NCI-H345 treated with DMSO at 0.1 percent for 48 hours (cell line): ENCODE measurements around the gene C11orf97.
"Not testable (repeated sequence)": the region's sequence is repeated elsewhere in the genome, so short reads cannot be mapped to it uniquely, and the experiment has no call there.

Source experiments
- DNase-seq: peaks from one replicate; lab custom pipeline; 2025; ENCODE audit not compliant: unreplicated experiment; lab: John Stamatoyannopoulos, UW

C11orf97 gene

GRCh38 chr11:94511932-94512781, at the start of gene C11orf97:
C11orf97 (plus strand) TSS chr11:94512461; CDS start chr11:94512529, 68 bp downstream.
- peak; percentile 37 for DNase-seq

- no peak for DNase-seq
These were observed 42.8 kb upstream of the C11orf97 start for GRCh38 chr11:94469416-94469815.

GRCh38 chr11:94472916-94473799, 39.1 kb upstream of the C11orf97 start:
- no peak for DNase-seq

GRCh38 chr11:94477624-94478023, 34.6 kb upstream of the C11orf97 start:
- DNase-seq = no peak

GRCh38 chr11:94481342-94481741, 30.9 kb upstream of the C11orf97 start:
- no peak for DNase-seq

- no peak for DNase-seq
These were observed 26.2 kb upstream of the C11orf97 start for GRCh38 chr11:94486068-94486467.

GRCh38 chr11:94493281-94494125, 18.8 kb upstream of the C11orf97 start, which contains the start of the genes ANKRD49 and MRE11:
ANKRD49 (plus strand) TSS chr11:94493984; CDS start chr11:94496694, 2,710 bp downstream.
MRE11 (minus strand) TSS chr11:94493844; CDS start chr11:94492801, 1,043 bp downstream.
- peak; percentile 93 for DNase-seq

GRCh38 chr11:94494126-94494680, 18.1 kb upstream of the C11orf97 start:
- DNase-seq = no peak

- no peak for DNase-seq
These were observed 12.1 kb upstream of the C11orf97 start for GRCh38 chr11:94500181-94500580.

GRCh38 chr11:94501522-94501921, 10.7 kb upstream of the C11orf97 start:
- DNase-seq = no peak

- DNase-seq = peak; percentile 31
These were observed 7.5 kb upstream of the C11orf97 start for GRCh38 chr11:94504689-94505293.

GRCh38 chr11:94506513-94506912, 5.7 kb upstream of the C11orf97 start:
- not testable (repeated sequence) for DNase-seq

- no peak for DNase-seq
These were observed 4.8 kb upstream of the C11orf97 start for GRCh38 chr11:94507485-94507884.

- peak; percentile 27 for DNase-seq
These were observed 830 bp downstream of the C11orf97 start for GRCh38 chr11:94513091-94513490.

- DNase-seq = no peak
These were observed 3.1 kb downstream of the C11orf97 start for GRCh38 chr11:94515398-94515797.

GRCh38 chr11:94516725-94517124, 4.5 kb downstream of the C11orf97 start:
- DNase-seq = no peak

GRCh38 chr11:94518300-94518699, 6.0 kb downstream of the C11orf97 start:
- DNase-seq = no peak

GRCh38 chr11:94519478-94520084, 7.3 kb downstream of the C11orf97 start:
- DNase-seq = peak; percentile 14

- no peak for DNase-seq
These were observed 9.4 kb downstream of the C11orf97 start for GRCh38 chr11:94521684-94522083.
